Adipocyte (in vitro differentiated cells): ENCODE measurements around the gene KRTAP5-11.
"Not testable (repeated sequence)": the region's sequence is repeated elsewhere in the genome, so short reads cannot be mapped to it uniquely, and the experiment has no call there.

Experiments used
- DNase-seq: peaks from one replicate; pipeline ENCODE4 v3.0.0-alpha.2; 2015; ENCODE audit warnings: low read depth
- H3K27me3 ChIP-seq: replicated peaks from 2 replicates; pipeline ENCODE4 v1.7.0; 2013; ENCODE audit warnings: mild to moderate bottlenecking, low read length, moderate library complexity; ENCODE audit not compliant: control insufficient read depth, insufficient read depth
- H3K36me3 ChIP-seq: 2 replicates; pipeline ENCODE4 v1.7.0; 2013; ENCODE audit warnings: low read length, mild to moderate bottlenecking, moderate library complexity; ENCODE audit not compliant: control insufficient read depth, insufficient read depth, severe bottlenecking
- H3K4me1 ChIP-seq: 2 replicates; pipeline ENCODE4 v1.7.0; 2013; ENCODE audit warnings: mild to moderate bottlenecking, low read length, moderate library complexity; ENCODE audit not compliant: control insufficient read depth, insufficient read depth
- H3K4me3 ChIP-seq: 2 replicates; pipeline ENCODE4 v1.7.0; 2013; ENCODE audit warnings: mild to moderate bottlenecking, low read length, moderate library complexity
- H3K9ac ChIP-seq: 2 replicates; pipeline ENCODE4 v1.7.0; 2013; ENCODE audit warnings: mild to moderate bottlenecking, low read length, moderate library complexity
- H3K9me3 ChIP-seq: 2 replicates; pipeline ENCODE4 v1.7.0; 2013; ENCODE audit warnings: mild to moderate bottlenecking, low read length, moderate library complexity; ENCODE audit not compliant: control insufficient read depth

The KRTAP5-11 gene

DNA sequence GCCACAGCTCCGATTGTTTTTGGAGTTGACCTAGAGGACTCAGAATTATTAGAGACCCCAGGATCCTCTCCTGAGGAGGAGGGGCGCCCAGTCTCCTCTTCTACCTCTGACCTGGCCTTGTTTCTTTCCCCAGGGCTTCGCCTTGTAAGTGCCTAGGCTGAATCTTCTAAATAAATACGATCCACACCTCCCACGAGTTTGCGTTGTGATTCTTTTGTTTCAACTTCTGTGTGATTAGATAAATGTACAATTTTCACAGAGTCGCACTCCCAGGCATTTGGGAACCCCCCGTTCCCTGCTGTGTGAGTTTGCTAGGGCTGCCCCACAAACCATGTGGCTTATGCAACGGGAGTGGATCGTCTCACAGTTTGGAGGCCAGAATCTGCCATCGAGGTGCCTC is 43.7 kb downstream of the KRTAP5-11 start:
- Histone ChIP-seq H3K36me3 (no peaks in the 10 kb centered on the region), H3K9ac (no peak overlapping the region), H3K4me1 (no peaks in the 10 kb centered on the region), H3K4me3 (no peak overlapping the region), H3K27me3 (peaks cover 5% of the 10 kb centered on the region), H3K9me3 (no peaks in the 10 kb centered on the region)
- DNase-seq = no peak

DNA sequence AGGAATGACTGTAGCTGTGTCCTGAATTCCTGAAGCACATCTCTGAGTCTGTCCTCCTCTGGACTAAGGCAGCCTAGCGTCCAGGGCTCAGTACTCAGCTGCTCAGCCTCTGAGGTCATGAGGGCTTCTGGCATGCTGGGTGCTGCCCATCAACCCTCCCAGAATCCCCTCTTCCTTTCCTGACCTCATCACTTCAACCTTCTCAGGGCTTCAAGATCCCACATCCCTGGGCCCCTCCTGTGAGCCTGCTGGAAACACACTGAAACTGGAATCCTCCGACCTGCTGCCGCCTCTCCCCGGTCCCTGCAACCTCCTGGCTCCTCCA is 44.0 kb downstream of the KRTAP5-11 start:
- H3K4me1 ChIP-seq = no peaks in the 10 kb centered on the region
- H3K27me3 ChIP-seq = peaks cover 5% of the 10 kb centered on the region
- no peak overlapping the region for H3K9ac ChIP-seq
- H3K9me3 ChIP-seq = no peaks in the 10 kb centered on the region
- no peak overlapping the region for H3K4me3 ChIP-seq
- no peak for DNase-seq
- no peaks in the 10 kb centered on the region for H3K36me3 ChIP-seq

GRCh38 chr11:71537977-71538665 is 44.6 kb downstream of the KRTAP5-11 start, which contains the start of gene KRTAP5-8:
Gene KRTAP5-8, plus strand, starts transcription at chr11:71538025. Its CDS starts 31 bp downstream, at chr11:71538056.
- H3K9me3 ChIP-seq, H3K36me3 ChIP-seq, H3K27me3 ChIP-seq, DNase-seq, H3K9ac ChIP-seq, H3K4me3 ChIP-seq, H3K4me1 ChIP-seq: not testable (repeated sequence)

GRCh38 chr11:71537537-71537936 is 45.1 kb downstream of the KRTAP5-11 start:
- no peak overlapping the region for H3K9ac ChIP-seq
- no peaks in the 10 kb centered on the region for H3K4me1 ChIP-seq
- no peaks in the 10 kb centered on the region for H3K36me3 ChIP-seq
- DNase-seq = no peak
- no peaks in the 10 kb centered on the region for H3K9me3 ChIP-seq
- H3K27me3 ChIP-seq = peaks cover 5% of the 10 kb centered on the region
- H3K4me3 ChIP-seq = no peak overlapping the region

GRCh38 chr11:71535825-71536224 is 46.9 kb downstream of the KRTAP5-11 start:
- no peak overlapping the region for H3K4me3 ChIP-seq
- no peaks in the 10 kb centered on the region for H3K9me3 ChIP-seq
- no peaks in the 10 kb centered on the region for H3K36me3 ChIP-seq
- H3K9ac ChIP-seq = no peak overlapping the region
- DNase-seq = no peak
- peaks cover 5% of the 10 kb centered on the region for H3K27me3 ChIP-seq
- H3K4me1 ChIP-seq = no peaks in the 10 kb centered on the region

DNA sequence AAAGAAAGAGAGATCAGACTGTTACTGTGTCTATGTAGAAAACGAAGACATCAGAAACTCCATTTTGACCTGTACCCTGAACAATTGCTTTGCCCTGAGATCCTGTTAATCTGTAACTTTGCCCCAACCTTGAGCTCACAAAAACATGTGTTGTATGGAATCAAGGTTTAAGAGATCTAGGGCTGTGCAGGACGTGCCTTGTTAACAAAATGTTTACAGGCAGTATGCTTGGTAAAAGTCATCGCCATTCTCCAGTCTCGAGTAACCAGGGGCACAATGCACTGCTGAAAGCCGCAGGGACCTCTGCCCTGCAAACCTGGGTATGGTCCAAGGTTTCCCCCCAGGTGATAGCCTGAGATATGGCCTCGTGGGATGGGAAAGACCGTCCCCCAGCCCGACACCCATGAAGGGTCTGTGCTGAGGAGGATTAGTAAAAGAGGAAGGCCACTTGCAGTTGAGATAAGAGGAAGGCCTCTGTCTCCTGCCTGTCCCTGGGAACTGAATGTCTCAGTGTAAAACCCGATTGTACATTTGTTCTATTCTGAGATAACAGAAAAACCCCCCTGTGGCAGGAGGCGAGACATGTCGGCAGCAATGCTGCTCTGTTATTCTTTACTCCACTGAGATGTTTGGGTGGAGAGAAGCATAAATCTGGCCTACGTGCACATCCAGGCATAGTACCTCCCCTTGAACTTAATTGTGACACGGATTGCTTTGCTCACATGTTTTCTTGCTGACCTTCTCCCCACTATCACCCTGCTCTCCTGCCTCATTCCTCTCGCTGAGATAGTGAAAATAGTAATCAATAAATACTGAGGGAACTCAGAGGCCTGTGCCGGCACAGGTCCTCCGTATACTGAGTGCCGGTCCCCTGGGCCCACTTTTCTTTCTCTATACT is 47.7 kb downstream of the KRTAP5-11 start:
- H3K9me3 ChIP-seq, H3K4me1 ChIP-seq, H3K9ac ChIP-seq, H3K4me3 ChIP-seq, DNase-seq, H3K27me3 ChIP-seq, H3K36me3 ChIP-seq: not testable (repeated sequence)

- H3K4me3 ChIP-seq = no peak overlapping the region
These were observed 50.6 kb downstream of the KRTAP5-11 start for GRCh38 chr11:71532036-71532610.

More at GRCh38 chr11:71532036-71532610, 50.6 kb downstream of the KRTAP5-11 start:
- Histone ChIP-seq H3K9me3 (no peaks in the 10 kb centered on the region), H3K4me1 (no peaks in the 10 kb centered on the region), H3K9ac (no peak overlapping the region), H3K36me3 (no peaks in the 10 kb centered on the region), H3K27me3 (peaks cover 3% of the 10 kb centered on the region)
- no peak for DNase-seq
